Subcutaneous abdominal adipose tissue (tissue), 5 donors: Measurements from ENCODE around the gene CYP2S1.
"Not testable (repeated sequence)": the region's sequence is repeated elsewhere in the genome, so short reads cannot be mapped to it uniquely, and the experiment has no call there.

Experiments used
- H3K27ac ChIP-seq: one replicate; pipeline ENCODE4 v1.7.0; 2013; ENCODE audit warnings: low read depth, mild to moderate bottlenecking, inconsistent platforms, low read length, moderate library complexity
- H3K27me3 ChIP-seq, 5 donors: one replicate each; pipeline ENCODE4 v1.7.0; 2013; ENCODE audit warnings: low read length in 5 of 5, inconsistent platforms in 1 of 5; ENCODE audit not compliant: control insufficient read depth in 5 of 5, insufficient read depth in 4 of 5
- H3K36me3 ChIP-seq, 5 donors: one replicate each; pipeline ENCODE4 v1.7.0; 2013; ENCODE audit warnings: low read length in 5 of 5; ENCODE audit not compliant: control insufficient read depth in 5 of 5, insufficient read depth in 5 of 5
- H3K4me1 ChIP-seq, 5 donors: one replicate each; pipeline ENCODE4 v1.7.0; 2013; ENCODE audit warnings: low read length in 5 of 5, mild to moderate bottlenecking in 3 of 5, moderate library complexity in 1 of 5; ENCODE audit not compliant: control insufficient read depth in 5 of 5, insufficient read depth in 5 of 5
- H3K4me3 ChIP-seq, 5 donors: one replicate each; pipeline ENCODE4 v1.7.0; 2013; ENCODE audit warnings: low read length in 5 of 5, low read depth in 1 of 5
- H3K9ac ChIP-seq, 5 donors: one replicate each; pipeline ENCODE4 v1.7.0; 2013; ENCODE audit warnings: low read length in 5 of 5, mild to moderate bottlenecking in 4 of 5, moderate library complexity in 3 of 5
- H3K9me3 ChIP-seq, 5 donors: one replicate each; pipeline ENCODE4 v1.7.0; 2013; ENCODE audit warnings: low read length in 5 of 5; ENCODE audit not compliant: control insufficient read depth in 5 of 5
- donor health status: healthy.
- donor health status: healthy.
- donor health status: healthy.
- donor health status: healthy.
- donor health status: healthy.

The CYP2S1 gene

GRCh38 chr19:41225238-41226052, 32.4 kb downstream of the CYP2S1 start:
- Histone ChIP-seq H3K9ac (peak overlapping the region in 1 of 5 donors; percentile 44), H3K4me3 (peak overlapping the region; percentile 33 to 67 (median 57)), H3K9me3 (no peaks in the 10 kb centered on the region)

GRCh38 chr19:41226053-41226873, 33.2 kb downstream of the CYP2S1 start:
- H3K4me3 ChIP-seq: peak overlapping the region; percentile 56 to 82 (median 63)
- H3K9ac ChIP-seq: peak overlapping the region in 3 of 5 donors; percentile 13 to 55 (median 54)
- peaks cover 0 to 18% (median 5%) of the 10 kb centered on the region in 5 donors for H3K36me3 ChIP-seq
- H3K27ac ChIP-seq: peak overlapping the region; percentile 58
- H3K27me3 ChIP-seq: peaks cover 0 to 20% (median 2%) of the 10 kb centered on the region in 5 donors
- peaks cover 5 to 44% (median 22%) of the 10 kb centered on the region in 5 donors for H3K4me1 ChIP-seq
- no peaks in the 10 kb centered on the region for H3K9me3 ChIP-seq

More at GRCh38 chr19:41225238-41226052, 32.4 kb downstream of the CYP2S1 start:
- Histone ChIP-seq H3K36me3 (peaks cover 0 to 21% (median 5%) of the 10 kb centered on the region in 5 donors), H3K4me1 (peaks cover 5 to 52% (median 30%) of the 10 kb centered on the region in 5 donors), H3K27ac (peak overlapping the region; percentile 58), H3K27me3 (peaks cover 0 to 14% (median 2%) of the 10 kb centered on the region in 5 donors)

GRCh38 chr19:41226874-41227390, 33.9 kb downstream of the CYP2S1 start:
- Histone ChIP-seq H3K4me1 (peaks cover 5 to 37% (median 17%) of the 10 kb centered on the region in 5 donors), H3K27me3 (peaks cover 0 to 22% (median 2%) of the 10 kb centered on the region in 5 donors), H3K9me3 (no peaks in the 10 kb centered on the region), H3K27ac (peak overlapping the region; percentile 58), H3K9ac (peak overlapping the region in 1 of 5 donors; percentile 0), H3K36me3 (peaks cover 0 to 18% (median 5%) of the 10 kb centered on the region in 5 donors), H3K4me3 (peak overlapping the region in 3 of 5 donors; percentile 60 to 67 (median 63))

GRCh38 chr19:41228486-41228885, 35.5 kb downstream of the CYP2S1 start:
- no peak overlapping the region for H3K27ac ChIP-seq
- peaks cover 0 to 22% (median 2%) of the 10 kb centered on the region in 5 donors for H3K27me3 ChIP-seq
- peaks cover 0 to 20% (median 5%) of the 10 kb centered on the region in 5 donors for H3K36me3 ChIP-seq
- H3K9me3 ChIP-seq: no peaks in the 10 kb centered on the region
- H3K4me1 ChIP-seq: peaks cover 5 to 38% (median 17%) of the 10 kb centered on the region in 5 donors
- H3K4me3 ChIP-seq: no peak overlapping the region
- H3K9ac ChIP-seq: no peak overlapping the region

GRCh38 chr19:41229338-41229737, 36.3 kb downstream of the CYP2S1 start:
- H3K36me3 ChIP-seq: peaks cover 0 to 27% (median 8%) of the 10 kb centered on the region in 5 donors
- H3K27me3 ChIP-seq: peaks cover 0 to 22% (median 2%) of the 10 kb centered on the region in 5 donors
- not testable (repeated sequence) for H3K9ac ChIP-seq, H3K4me3 ChIP-seq, H3K9me3 ChIP-seq, H3K27ac ChIP-seq
- H3K4me1 ChIP-seq: peaks cover 5 to 31% (median 12%) of the 10 kb centered on the region in 5 donors

GRCh38 chr19:41230067-41230857, 37.2 kb downstream of the CYP2S1 start:
- no peak overlapping the region for H3K4me3 ChIP-seq
- H3K9ac ChIP-seq: no peak overlapping the region
- H3K27me3 ChIP-seq: peaks cover 0 to 22% (median 2%) of the 10 kb centered on the region in 5 donors
- peaks cover 4 to 26% (median 11%) of the 10 kb centered on the region in 5 donors for H3K4me1 ChIP-seq
- peaks cover 0 to 27% (median 6%) of the 10 kb centered on the region in 5 donors for H3K36me3 ChIP-seq
- H3K27ac ChIP-seq: no peak overlapping the region
- no peaks in the 10 kb centered on the region for H3K9me3 ChIP-seq

- Histone ChIP-seq H3K9ac (no peak overlapping the region), H3K27ac (no peak overlapping the region)
These were observed 39.7 kb downstream of the CYP2S1 start for GRCh38 chr19:41232686-41233085.

GRCh38 chr19:41233748-41234240, 40.8 kb downstream of the CYP2S1 start:
- H3K4me3 ChIP-seq: no peak overlapping the region
- peaks cover 0 to 18% (median 0%) of the 10 kb centered on the region in 5 donors for H3K27me3 ChIP-seq
- H3K4me1 ChIP-seq: peaks cover 0 to 16% (median 2%) of the 10 kb centered on the region in 5 donors
- H3K27ac ChIP-seq: no peak overlapping the region
- no peaks in the 10 kb centered on the region for H3K9me3 ChIP-seq
- H3K9ac ChIP-seq: no peak overlapping the region
- H3K36me3 ChIP-seq: peaks cover 0 to 52% (median 20%) of the 10 kb centered on the region in 5 donors

More at GRCh38 chr19:41232686-41233085, 39.7 kb downstream of the CYP2S1 start:
- Histone ChIP-seq H3K36me3 (peaks cover 0 to 41% (median 13%) of the 10 kb centered on the region in 5 donors), H3K9me3 (no peaks in the 10 kb centered on the region), H3K4me3 (no peak overlapping the region), H3K27me3 (peaks cover 0 to 18% (median 0%) of the 10 kb centered on the region in 5 donors), H3K4me1 (peaks cover 0 to 10% (median 0%) of the 10 kb centered on the region in 5 donors)
